Lower leg skin (tissue), 3 donors: ENCODE data around the gene LRFN2.

ENCODE experiments used
- POLR2A ChIP-seq, 2 donors: fragments of 450-650 bp; IDR thresholded peaks; one replicate each; pipeline ENCODE4 v1.6.1; 2016 to 2017; ENCODE audit warnings: antibody characterized with exemption in 2 of 2, mild to moderate bottlenecking in 1 of 2, moderate library complexity in 1 of 2
- TF ChIP-seq, protein P1 (sequence below), 3 donors: fragments of 450-650 bp; IDR thresholded peaks; one replicate each; pipeline ENCODE4 v1.5.1; 2016; ENCODE audit warnings: antibody characterized with exemption in 3 of 3, mild to moderate bottlenecking in 3 of 3, moderate library complexity in 2 of 3

DNA sequence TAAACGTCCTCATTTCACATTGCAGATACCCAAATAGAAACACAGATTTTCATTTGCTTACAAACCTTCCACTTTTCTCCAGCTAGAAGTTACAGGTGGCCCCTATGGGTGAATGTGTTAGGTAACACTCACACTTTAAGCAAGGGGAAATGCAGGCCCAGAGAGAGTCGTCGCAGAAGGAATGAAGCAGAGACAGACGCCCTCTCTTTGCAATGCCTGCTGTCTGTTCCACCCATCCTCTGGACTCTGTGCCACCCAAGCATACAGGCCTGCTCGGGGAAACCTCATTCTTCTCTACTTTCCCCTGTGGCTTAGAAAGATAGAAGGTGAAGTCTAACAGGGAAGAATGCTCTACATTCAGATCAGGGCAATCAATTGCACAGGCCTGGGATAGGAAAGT is 57.2 kb downstream of the LRFN2 start:
- TF ChIP-seq, protein P1, sequence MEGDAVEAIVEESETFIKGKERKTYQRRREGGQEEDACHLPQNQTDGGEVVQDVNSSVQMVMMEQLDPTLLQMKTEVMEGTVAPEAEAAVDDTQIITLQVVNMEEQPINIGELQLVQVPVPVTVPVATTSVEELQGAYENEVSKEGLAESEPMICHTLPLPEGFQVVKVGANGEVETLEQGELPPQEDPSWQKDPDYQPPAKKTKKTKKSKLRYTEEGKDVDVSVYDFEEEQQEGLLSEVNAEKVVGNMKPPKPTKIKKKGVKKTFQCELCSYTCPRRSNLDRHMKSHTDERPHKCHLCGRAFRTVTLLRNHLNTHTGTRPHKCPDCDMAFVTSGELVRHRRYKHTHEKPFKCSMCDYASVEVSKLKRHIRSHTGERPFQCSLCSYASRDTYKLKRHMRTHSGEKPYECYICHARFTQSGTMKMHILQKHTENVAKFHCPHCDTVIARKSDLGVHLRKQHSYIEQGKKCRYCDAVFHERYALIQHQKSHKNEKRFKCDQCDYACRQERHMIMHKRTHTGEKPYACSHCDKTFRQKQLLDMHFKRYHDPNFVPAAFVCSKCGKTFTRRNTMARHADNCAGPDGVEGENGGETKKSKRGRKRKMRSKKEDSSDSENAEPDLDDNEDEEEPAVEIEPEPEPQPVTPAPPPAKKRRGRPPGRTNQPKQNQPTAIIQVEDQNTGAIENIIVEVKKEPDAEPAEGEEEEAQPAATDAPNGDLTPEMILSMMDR (IDR thresholded peaks at IDR 0.05) = no peak
- no peak for TF ChIP-seq POLR2A (IDR thresholded peaks at IDR 0.05)
